Measurements from ENCODE around the gene FAM170B.

Gene FAM170B

GRCh38 chr10:49154641-49155040 is 20.8 kb upstream of the FAM170B start:
- Histone ChIP-seq H3K4me3 (no peak overlapping the region), H3K27ac (no peak overlapping the region)

- no peak overlapping the region for H3K27ac ChIP-seq
These were observed 20.1 kb upstream of the FAM170B start for GRCh38 chr10:49153971-49154370.

DNA sequence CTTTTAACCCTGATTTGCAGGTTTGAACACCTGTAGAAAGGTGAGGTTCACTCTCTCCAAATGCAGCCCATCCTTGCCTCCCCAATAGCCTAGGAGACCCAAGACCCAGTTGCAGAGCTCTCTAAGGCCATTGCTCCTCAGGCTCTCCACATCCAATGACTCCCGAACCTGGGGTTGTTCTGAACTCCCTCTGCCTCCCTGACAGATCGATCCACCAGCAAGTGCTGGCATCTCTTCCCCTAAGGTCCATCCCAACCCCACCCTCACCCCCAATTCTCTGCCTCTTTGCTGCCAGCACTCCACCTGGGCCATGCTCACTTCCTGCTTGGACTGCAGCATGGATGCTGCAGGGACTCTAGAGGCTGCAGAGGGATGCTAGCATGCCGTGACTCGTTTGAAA is 19.3 kb upstream of the FAM170B start:
- no peak overlapping the region for H3K27ac ChIP-seq
- no peak overlapping the region for H3K4me3 ChIP-seq

More at GRCh38 chr10:49153971-49154370, 20.1 kb upstream of the FAM170B start:
- no peak overlapping the region for H3K4me3 ChIP-seq

DNA sequence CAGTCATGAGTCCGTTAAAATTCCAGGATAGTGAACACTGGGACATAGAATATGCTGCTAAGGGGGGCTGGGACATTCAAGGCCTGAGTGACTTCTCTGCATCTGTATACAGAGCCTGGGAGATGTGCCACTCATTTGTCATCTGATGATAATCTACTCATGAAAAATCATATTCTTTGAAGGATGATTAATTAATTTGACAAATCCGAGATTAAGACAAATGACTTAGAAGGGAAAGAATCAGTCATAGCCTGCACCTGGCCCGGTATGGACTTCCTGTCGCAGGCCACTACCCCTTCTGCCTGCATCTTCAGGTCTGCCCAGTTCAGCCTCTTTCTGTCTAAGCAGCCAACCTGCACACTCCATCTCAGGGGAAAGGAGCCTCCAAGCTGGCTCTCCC is 18.8 kb upstream of the FAM170B start:
- Histone ChIP-seq H3K27ac (no peak overlapping the region), H3K4me3 (no peak overlapping the region)

GRCh38 chr10:49152037-49152436 is 18.2 kb upstream of the FAM170B start:
- H3K4me3 ChIP-seq = no peak overlapping the region

DNA sequence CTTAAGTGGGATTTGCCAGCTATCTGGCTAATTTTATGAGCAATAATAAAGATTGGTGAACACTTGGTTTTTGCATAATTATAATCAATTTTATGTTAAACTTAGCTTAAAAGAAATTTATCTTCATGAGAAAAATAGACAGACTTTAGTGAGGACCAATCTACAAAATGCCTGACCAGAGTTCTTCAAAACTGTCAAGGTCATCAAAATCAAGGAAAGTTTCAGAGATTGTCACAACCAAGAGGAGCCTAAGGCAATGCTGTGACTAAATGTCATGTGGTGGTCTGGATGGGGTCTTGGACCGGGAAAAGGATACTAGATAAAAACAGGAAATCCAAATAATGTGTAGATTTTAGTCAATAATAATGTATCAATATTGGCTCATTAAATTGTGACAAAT is 17.7 kb upstream of the FAM170B start:
- peak overlapping the region in 1 of 21 experiments; percentile 24 for H3K27ac ChIP-seq
- no peak overlapping the region for H3K4me3 ChIP-seq

More at GRCh38 chr10:49152037-49152436, 18.2 kb upstream of the FAM170B start:
- no peak overlapping the region for H3K27ac ChIP-seq

- H3K27ac ChIP-seq = peak overlapping the region in 2 of 21 experiments; percentile 24 to 29
- no peak overlapping the region for H3K4me3 ChIP-seq
These were observed 17.2 kb upstream of the FAM170B start for GRCh38 chr10:49151025-49151445.

GRCh38 chr10:49150426-49150825 is 16.6 kb upstream of the FAM170B start:
- H3K27ac ChIP-seq = peak overlapping the region in 2 of 21 experiments; percentile 24 to 29
- no peak overlapping the region for H3K4me3 ChIP-seq

DNA sequence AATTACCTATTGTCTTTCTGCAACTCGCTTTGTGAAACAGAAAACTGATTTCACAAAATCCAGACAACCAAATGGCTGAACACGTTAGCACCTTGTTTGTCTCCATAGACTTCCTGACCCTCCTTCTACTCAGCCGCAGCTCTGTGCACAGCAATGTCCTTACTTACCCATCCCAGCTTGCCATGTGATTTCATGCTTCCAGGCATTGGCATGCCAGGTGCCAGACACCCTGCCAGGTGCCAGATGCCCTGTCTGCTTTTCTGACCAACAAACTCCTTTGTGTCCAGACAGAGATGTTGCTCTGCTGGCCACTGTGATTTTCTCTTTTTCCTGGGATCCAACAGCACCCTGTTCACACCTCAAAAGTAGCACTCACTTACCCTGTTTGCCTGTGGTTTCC is 16.1 kb upstream of the FAM170B start:
- Histone ChIP-seq H3K4me3 (no peak overlapping the region), H3K27ac (no peak overlapping the region)

GRCh38 chr10:49144058-49144720 is 10.4 kb upstream of the FAM170B start:
- Histone ChIP-seq H3K4me3 (no peak overlapping the region), H3K27ac (peak overlapping the region in 3 of 21 experiments; percentile 22 to 82 (median 48))

DNA sequence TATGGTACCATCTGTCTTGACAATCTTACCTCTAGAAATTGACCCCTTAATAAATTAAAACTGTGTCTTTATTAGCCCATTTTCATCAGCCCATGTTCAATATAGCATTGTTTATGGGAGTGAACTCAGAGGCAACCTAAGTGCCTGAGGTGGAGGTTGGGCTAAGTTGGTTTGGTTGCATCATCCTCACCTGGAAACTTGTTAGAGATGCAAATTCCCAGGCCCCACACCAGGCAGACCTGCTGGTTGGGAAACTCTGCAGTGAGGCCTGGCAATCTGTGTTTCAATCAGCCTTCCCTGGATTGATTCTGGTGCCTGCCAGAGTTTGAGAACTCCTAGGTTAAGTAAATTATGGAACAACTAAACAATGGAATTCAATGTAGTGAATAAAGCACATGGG is 9.4 kb upstream of the FAM170B start:
- peak overlapping the region in 4 of 21 experiments; percentile 16 to 48 (median 27) for H3K27ac ChIP-seq

GRCh38 chr10:49141541-49142332 is 7.9 kb upstream of the FAM170B start:
- no peak overlapping the region for H3K4me3 ChIP-seq

More for the DNA sequence above, 9.4 kb upstream of the FAM170B start:
- no peak overlapping the region for H3K4me3 ChIP-seq

DNA sequence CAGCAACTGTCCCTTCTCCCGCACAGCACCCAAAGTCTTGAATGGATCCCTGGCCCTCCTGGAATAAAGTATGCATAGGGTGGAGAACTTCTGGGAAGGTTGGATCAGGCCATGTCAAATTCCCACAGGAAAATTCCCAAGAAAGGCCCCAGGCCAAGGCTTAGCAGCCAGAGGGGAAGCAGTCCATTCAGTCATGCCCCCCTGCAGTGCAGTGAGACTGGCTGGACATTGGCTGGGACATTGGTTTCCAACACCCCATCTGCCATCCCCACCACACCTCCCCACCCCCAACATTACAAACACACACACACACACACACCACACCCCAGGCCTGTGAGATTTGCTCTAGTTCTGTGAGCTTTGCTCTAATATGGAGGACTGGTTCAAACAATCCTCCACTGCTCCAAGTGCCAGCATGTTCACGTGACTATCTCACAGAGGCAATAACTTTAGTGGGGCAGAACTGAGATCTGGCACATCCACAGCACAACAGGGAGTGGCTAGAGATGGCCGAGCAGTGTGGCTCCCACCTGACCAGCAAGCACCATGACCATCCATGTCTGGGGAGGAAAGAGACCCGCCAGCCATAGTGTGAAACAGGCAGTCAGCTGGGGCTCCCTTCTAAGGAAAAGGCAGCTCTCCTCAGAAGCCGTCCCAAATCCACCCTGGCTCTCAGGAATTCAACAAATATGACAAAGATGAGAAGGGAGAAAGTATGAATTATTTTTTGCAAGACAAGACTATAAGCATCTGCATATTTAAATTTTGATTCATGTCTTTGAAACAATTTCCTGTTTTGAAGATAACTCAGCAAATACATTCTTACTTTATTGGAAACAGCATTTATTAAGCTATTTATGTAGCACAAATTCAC is 6.7 kb upstream of the FAM170B start:
- Histone ChIP-seq H3K27ac (peak overlapping the region in 10 of 21 experiments; percentile 24 to 91 (median 74)), H3K4me3 (no peak overlapping the region)

More at GRCh38 chr10:49141541-49142332, 7.9 kb upstream of the FAM170B start:
- peak overlapping the region in 4 of 21 experiments; percentile 31 to 91 (median 65) for H3K27ac ChIP-seq

DNA sequence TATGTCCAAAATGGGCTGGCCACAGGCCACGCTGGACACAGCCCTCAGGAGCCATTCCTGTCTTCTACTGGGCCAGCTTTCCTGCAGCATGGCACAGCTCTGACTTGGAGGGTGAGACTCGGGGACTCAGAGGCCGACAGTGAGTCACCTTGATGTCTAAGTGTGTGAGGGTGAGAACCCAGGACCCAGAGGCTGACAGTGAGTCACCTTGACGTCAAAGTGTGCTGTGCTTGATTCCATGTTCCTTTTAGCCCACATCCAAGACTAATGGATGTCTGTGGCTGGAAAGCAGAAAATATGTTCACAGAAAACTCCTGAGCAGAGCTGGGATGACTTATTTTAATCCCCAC is 6.0 kb upstream of the FAM170B start:
- Histone ChIP-seq H3K27ac (peak overlapping the region in 19 of 21 experiments; percentile 5 to 91 (median 71)), H3K4me3 (no peak overlapping the region)

DNA sequence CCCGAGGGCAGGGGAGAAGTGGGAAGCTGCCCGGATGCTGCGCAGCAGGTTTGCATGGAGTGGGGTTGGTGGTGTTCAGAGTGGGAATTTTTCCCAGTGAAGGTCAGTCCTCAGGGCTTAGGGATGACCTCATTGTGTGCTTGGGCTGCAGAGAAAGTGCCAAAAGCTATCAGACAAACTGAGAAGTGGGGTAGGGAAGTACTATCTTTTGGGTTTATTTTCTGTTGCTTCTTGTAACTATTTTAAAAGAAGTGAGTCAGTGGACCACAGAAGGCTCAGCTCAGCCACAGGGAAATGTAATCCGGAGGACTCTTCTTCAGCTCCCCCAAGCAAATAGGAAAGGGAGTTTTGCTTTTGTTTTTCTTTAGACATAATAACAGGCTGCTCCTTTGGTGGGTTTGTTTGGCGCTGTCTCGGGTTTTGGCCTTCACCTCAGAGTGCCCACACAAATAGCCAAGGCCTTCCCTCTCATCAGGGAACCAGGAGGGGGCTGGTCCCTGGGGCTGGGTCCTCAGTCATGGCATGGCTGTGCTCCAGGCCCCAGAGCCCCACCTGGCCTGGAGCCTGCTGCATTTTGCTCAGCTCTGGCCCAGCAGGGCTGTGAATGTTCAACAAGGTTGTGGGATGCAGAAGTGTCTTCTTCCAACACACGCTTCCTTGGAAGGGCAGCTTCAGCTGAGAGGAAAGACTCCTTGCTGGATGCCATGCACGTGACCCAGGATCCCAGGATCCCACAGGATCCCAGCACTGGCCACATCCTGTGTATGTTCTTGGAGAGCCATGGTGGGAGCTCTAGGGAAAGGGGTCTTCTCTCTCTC is 5.4 kb upstream of the FAM170B start:
- peak overlapping the region in 20 of 21 experiments; percentile 5 to 91 (median 66) for H3K27ac ChIP-seq

GRCh38 chr10:49138361-49138891 is 4.6 kb upstream of the FAM170B start:
- H3K4me3 ChIP-seq = no peak overlapping the region
- peak overlapping the region in 13 of 21 experiments; percentile 13 to 91 (median 72) for H3K27ac ChIP-seq

More for the DNA sequence above, 5.4 kb upstream of the FAM170B start:
- H3K4me3 ChIP-seq = no peak overlapping the region

DNA sequence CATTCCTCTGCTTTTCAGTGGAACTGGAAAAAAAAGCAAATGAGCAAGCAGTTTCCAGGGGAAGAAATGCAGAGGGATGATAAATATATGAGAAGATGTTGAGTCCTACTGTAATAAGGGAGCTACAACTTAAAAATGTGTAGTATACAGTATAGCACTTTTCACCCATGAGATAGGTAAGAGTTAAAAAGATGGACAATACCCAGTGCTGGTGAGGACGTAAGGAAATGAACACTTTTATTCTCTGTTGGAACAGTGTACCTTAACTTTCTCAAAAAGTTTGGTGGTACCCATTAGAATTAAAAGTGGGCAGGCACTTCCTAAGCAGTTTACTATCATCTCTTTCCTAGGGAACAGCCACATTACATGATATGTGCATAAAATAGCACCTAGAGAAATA is 2.7 kb upstream of the FAM170B start:
- peak overlapping the region in 2 of 21 experiments; percentile 1 to 16 for H3K27ac ChIP-seq
- no peak overlapping the region for H3K4me3 ChIP-seq

DNA sequence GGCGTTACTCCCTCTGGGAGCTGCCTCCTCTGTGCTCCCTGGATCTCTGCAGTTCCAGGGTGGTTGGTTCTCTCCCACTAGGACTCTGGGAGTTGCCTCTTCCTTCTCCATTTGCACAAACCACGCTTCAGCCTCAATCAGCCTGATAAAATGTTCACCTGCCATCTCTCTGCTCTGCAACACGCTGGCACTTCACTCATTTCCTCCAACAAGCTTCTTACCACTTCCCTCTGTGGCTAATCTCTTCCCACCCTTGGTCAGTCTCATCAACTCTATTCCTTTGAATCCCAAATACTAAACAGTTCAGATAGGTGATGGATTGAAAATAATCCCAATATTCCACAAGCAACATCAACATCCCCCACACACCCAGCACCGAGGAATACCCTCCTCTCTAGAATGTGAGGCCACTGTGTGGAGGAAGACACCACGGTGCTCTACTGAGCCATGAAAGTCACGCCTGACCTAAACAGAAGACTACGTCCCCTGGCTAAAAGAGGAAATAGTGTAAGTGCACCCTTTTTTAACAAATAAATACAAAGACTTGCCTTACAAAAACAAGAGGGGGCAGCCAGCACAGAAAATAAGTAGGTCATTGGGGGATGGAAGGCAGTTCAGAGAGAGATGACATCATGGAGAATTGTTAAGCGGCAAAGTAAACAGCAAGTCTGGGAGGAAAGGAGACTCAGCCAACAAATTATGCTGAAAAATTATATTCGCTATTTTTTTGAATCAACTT is 1.9 kb upstream of the FAM170B start:
- peak overlapping the region in 1 of 21 experiments; percentile 1 for H3K27ac ChIP-seq
- H3K4me3 ChIP-seq = no peak overlapping the region
